ENCODE results near the gene ASCL1.

Gene ASCL1

GRCh38 chr12:102957339-102958050, at the start of gene ASCL1:
Gene ASCL1 (plus strand): TSS chr12:102957674. CDS start chr12:102958245, 571 bp downstream.
- H3K4me3 ChIP-seq, result peak within 1 kb of the TSS; percentile 56 to 73 (median 65)
- peak within 1 kb of the TSS; percentile 88 to 99 (median 97) for H3K4me2 ChIP-seq

DNA sequence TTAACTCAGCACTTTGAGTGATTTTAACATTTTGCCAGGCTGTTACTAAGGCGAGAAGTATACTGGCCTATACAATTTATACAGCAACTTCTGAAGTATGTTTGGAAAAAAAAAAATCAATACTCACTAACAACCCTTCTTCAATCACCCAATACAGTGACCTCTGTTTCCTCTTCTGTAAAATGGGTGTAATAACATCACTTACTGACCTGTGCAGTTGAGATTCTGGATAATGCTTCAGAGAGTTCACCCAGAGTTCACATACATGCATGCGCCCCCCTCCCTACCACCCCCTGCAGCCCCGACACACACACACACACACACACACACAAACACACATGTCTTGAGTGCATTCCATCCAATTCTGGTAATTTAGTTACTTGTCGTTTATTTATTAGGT, 49.6 kb upstream of the ASCL1 start:
- TF ChIP-seq Cebpa-rat (IDR thresholded peaks at IDR 0.05), result no peak
- H3K4me1 ChIP-seq, result peaks cover 0 to 10% (median 4%) of the 10 kb centered on the region in 10 experiments; a peak in 7 of 20 replicates
- no peaks in the 10 kb centered on the region for H3K36me3 ChIP-seq
- no peaks in the 10 kb centered on the region for H4K20me1 ChIP-seq
- no peak overlapping the region for H3K9ac ChIP-seq
- H3K27ac ChIP-seq, result no peak overlapping the region
- H3K4me2 ChIP-seq, result no peak overlapping the region
- H3K4me3 ChIP-seq, result no peak overlapping the region
- H3K9me3 ChIP-seq (replicated peaks in 1 of 11), result no peaks in the 10 kb centered on the region
- H3K27me3 ChIP-seq, result no peaks in the 10 kb centered on the region

More at GRCh38 chr12:102957339-102958050, at the start of gene ASCL1:
- H3K9me3 ChIP-seq (replicated peaks in 1 of 11), result peaks cover 0 to 9% (median 0%) of the 10 kb centered on the region in 11 experiments; a peak in 2 of 22 replicates
- peaks cover 90 to 100% (median 98%) of the 10 kb centered on the region in 11 experiments for H3K27me3 ChIP-seq
- peak within 1 kb of the TSS; percentile 8 to 65 (median 49); a peak in 17 of 22 replicates for H3K9ac ChIP-seq
- no peak for TF ChIP-seq Cebpa-rat (IDR thresholded peaks at IDR 0.05)
- H3K4me1 ChIP-seq, result peaks cover 6 to 20% (median 14%) of the 10 kb centered on the region in 10 experiments; a peak in 16 of 20 replicates
- H4K20me1 ChIP-seq, result peaks cover 0 to 23% (median 9%) of the 10 kb centered on the region in 11 experiments; a peak in 10 of 22 replicates
- no peaks in the 10 kb centered on the region for H3K36me3 ChIP-seq
- no peak within 1 kb of the TSS for H3K27ac ChIP-seq

GRCh38 chr12:102910137-102910536, 47.3 kb upstream of the ASCL1 start:
- Histone ChIP-seq H4K20me1 (no peaks in the 10 kb centered on the region), H3K9ac (no peak overlapping the region), H3K27me3 (no peaks in the 10 kb centered on the region), H3K9me3 (replicated peaks in 1 of 11) (no peaks in the 10 kb centered on the region), H3K27ac (no peak overlapping the region), H3K4me1 (no peaks in the 10 kb centered on the region), H3K4me3 (no peak overlapping the region), H3K36me3 (no peaks in the 10 kb centered on the region), H3K4me2 (no peak overlapping the region)
- no peak for TF ChIP-seq Cebpa-rat (IDR thresholded peaks at IDR 0.05)

GRCh38 chr12:102910792-102911191, 46.7 kb upstream of the ASCL1 start:
- Histone ChIP-seq H3K4me1 (no peaks in the 10 kb centered on the region), H4K20me1 (no peaks in the 10 kb centered on the region), H3K9me3 (replicated peaks in 1 of 11) (no peaks in the 10 kb centered on the region), H3K9ac (no peak overlapping the region), H3K36me3 (no peaks in the 10 kb centered on the region), H3K27ac (no peak overlapping the region), H3K4me2 (no peak overlapping the region), H3K4me3 (no peak overlapping the region), H3K27me3 (no peaks in the 10 kb centered on the region)
- TF ChIP-seq Cebpa-rat (IDR thresholded peaks at IDR 0.05), result no peak

DNA sequence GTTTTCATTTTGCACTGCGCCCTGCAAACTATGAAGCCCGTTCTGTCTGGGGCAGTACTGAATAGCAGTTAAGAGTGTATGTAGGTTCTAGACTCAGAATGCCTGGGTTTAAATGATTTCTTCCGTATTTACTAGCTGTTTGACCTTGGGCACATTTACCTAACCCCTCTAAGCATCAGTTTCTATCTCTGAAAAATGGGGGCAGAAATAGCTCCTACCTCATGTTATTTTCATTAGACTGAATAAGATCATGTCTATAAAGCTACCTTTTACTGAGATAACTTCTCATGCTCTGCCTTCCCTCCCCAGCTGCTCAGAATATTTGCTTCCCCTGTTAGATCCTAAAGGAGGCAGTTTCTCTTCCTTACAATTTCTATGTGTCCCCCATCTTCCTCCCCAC, 46.2 kb upstream of the ASCL1 start:
- H4K20me1 ChIP-seq, result no peaks in the 10 kb centered on the region
- no peak overlapping the region for H3K9ac ChIP-seq
- TF ChIP-seq Cebpa-rat (IDR thresholded peaks at IDR 0.05), result no peak
- no peaks in the 10 kb centered on the region for H3K27me3 ChIP-seq
- no peaks in the 10 kb centered on the region for H3K4me1 ChIP-seq
- H3K4me2 ChIP-seq, result no peak overlapping the region
- H3K36me3 ChIP-seq, result no peaks in the 10 kb centered on the region
- H3K4me3 ChIP-seq, result no peak overlapping the region
- no peaks in the 10 kb centered on the region for H3K9me3 ChIP-seq (replicated peaks in 1 of 11)
- no peak overlapping the region for H3K27ac ChIP-seq

DNA sequence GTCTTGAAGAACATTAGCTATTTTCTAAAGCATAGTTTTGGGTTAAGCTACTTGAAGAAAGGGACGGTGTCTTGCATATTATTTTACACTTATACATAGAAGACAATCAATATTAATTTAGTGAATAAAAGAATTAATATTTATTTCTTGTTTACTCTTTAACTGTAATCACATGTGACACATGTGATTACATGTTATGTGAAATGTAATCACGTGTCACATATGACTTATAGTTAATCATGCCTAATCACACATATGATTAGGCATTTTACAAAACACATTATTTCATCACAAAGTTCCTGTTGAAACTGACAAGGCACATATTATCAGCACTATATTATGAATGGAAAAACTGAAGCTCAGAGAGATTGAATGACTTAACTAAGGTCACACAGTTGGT, 45.2 kb upstream of the ASCL1 start:
- Histone ChIP-seq H3K4me3 (no peak overlapping the region), H3K4me1 (no peaks in the 10 kb centered on the region), H3K9ac (no peak overlapping the region), H3K27me3 (no peaks in the 10 kb centered on the region), H3K9me3 (replicated peaks in 1 of 11) (no peaks in the 10 kb centered on the region), H3K27ac (no peak overlapping the region), H4K20me1 (no peaks in the 10 kb centered on the region), H3K4me2 (no peak overlapping the region), H3K36me3 (no peaks in the 10 kb centered on the region)
- TF ChIP-seq Cebpa-rat (IDR thresholded peaks at IDR 0.05), result no peak

DNA sequence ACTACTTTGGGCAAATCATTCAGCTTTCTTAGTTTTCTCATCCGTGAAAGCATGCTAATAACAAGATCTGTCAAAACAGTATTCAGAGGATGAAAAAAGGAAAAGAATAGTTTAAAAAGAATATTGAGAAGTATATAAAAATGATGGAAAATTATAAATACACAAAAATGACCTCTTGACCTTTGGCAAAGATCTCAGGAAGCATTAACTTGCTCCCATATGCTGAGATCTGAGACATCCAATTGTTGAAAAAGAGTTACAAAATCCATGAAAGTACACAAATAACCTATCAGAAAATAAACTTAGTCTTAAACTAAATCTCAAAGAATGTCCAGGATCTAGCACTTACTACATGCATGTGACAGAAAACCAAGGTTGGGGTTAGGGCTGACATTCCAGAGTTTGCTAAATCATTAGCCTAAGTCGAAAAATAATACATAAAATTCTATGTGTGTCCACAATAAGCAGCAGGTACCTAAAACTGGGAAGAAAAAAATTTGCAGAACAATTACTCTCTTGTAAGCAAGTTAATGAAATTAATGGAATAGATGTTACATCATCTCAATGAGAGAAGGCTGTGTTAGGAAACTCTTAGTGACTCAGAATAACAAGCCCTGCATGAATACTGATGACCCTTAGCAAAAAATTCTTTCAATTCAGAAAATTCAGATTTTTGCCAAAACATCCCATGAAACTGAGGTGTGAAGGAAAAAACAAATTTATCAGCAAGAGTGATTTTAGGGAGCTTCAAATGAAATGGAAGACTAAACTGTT, 43.8 kb upstream of the ASCL1 start:
- TF ChIP-seq Cebpa-rat (IDR thresholded peaks at IDR 0.05), result no peak
- no peaks in the 10 kb centered on the region for H3K4me1 ChIP-seq
- no peak overlapping the region for H3K4me2 ChIP-seq
- H3K9ac ChIP-seq, result no peak overlapping the region
- no peaks in the 10 kb centered on the region for H3K9me3 ChIP-seq (replicated peaks in 1 of 11)
- no peaks in the 10 kb centered on the region for H4K20me1 ChIP-seq
- H3K27ac ChIP-seq, result no peak overlapping the region
- no peaks in the 10 kb centered on the region for H3K36me3 ChIP-seq
- H3K4me3 ChIP-seq, result no peak overlapping the region
- H3K27me3 ChIP-seq, result no peaks in the 10 kb centered on the region

DNA sequence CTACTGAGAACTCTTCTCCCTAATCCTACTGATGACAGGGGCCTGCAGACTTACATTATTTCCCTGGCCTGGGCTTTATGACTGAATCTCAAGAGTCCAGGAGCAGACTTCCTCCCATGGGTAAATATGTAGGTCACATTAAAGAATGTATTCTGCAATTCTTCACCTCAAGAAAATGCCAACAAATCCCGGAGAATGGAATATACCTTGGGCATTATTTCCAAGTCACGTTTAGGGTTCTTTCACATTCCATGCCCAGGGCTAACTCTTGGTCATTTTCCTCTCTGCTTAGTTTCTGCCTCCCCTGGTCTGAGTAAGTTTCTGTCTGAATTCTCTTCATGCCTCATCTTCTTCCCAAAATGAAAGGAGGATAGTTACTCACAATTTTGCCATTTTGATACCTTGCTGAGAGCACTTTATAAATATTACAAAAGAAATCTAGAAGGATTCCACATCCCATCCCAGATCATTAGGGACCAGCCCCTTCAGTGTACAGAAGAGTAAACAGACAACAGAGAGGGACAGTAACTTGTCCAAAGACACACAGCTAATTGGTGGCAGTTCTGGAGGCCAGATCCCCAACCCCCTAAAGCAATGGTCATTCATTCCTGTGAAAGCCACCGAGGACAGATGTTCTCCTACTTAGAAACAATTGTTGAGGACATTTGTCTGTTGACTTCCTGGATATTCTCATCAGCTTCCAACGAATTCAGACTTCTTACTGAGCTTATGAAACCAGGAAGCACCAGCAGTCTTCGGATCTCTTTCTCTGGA, 41.0 kb upstream of the ASCL1 start:
- no peak overlapping the region for H3K9ac ChIP-seq
- no peak for TF ChIP-seq Cebpa-rat (IDR thresholded peaks at IDR 0.05)
- no peak overlapping the region for H3K4me3 ChIP-seq
- no peak overlapping the region for H3K27ac ChIP-seq
- H3K4me2 ChIP-seq, result no peak overlapping the region
- H4K20me1 ChIP-seq, result no peaks in the 10 kb centered on the region
- H3K9me3 ChIP-seq (replicated peaks in 1 of 11), result no peaks in the 10 kb centered on the region
- H3K4me1 ChIP-seq, result no peaks in the 10 kb centered on the region
- H3K36me3 ChIP-seq, result no peaks in the 10 kb centered on the region
- no peaks in the 10 kb centered on the region for H3K27me3 ChIP-seq

All from BLaER1 treated with 17β-estradiol and CSF1 and Interleukin-3, amounts not matched to agents 10 nM and 100 nM (cell line).